Endometrial microvascular endothelial cells (primary cell): ENCODE measurements around the gene DDAH1. TPM values are rescaled to one million over a fixed set of nuclear protein-coding genes. Genes with fewer than 3 reads are reported as not detected.

ENCODE experiments used
- in situ Hi-C: cut with HindIII; loops from 2 replicates; pipeline ENCODE4 v1.10.0; 2017; ENCODE audit warnings: low sequenced_read_pairs, low pct_unique_long_range_greater_than_20kb; ENCODE audit errors: inconsistent ontology term
- total RNA-seq: library from RNA; depleted of rRNA; stranded (reverse); fragments of >200 nt; gene quantifications from one replicate; pipeline ENCODE4 v1.2.3, GENCODE V29; 2015; ENCODE audit errors: inconsistent ontology term

DDAH1 gene
- total RNA-seq, 1 donor from 2014 or later: 50.8 TPM

DNA sequence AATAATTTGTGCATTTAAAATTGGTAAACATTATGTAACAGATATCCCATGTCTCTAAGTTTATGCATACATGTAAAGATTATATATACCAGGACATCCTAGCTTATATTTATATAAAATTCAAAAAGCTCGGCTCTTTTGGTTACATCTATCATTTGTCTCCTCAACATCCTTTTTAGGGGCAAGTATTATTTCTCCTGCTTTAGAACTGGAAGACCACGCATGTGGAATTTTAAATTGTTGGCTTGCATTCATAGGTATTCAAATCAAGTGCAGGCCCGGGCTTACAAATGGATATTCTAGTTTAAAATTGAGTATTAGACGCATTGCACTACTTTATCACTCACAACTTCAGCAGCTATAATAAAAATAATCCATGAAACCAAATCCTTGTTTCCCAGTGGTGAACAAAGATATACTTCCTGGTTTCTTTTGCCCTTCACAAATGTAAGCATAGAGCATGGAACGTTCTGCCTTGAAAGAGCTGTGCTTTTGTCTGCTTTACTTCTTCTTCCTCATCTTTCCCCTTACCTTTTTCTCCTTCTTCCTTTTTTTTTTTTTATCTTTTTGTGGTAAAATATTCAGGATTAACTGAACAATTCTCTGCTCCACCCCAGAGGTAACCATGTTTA lies 57.1 kb downstream of the DDAH1 start:
- in situ Hi-C loops: no loop called here

DNA sequence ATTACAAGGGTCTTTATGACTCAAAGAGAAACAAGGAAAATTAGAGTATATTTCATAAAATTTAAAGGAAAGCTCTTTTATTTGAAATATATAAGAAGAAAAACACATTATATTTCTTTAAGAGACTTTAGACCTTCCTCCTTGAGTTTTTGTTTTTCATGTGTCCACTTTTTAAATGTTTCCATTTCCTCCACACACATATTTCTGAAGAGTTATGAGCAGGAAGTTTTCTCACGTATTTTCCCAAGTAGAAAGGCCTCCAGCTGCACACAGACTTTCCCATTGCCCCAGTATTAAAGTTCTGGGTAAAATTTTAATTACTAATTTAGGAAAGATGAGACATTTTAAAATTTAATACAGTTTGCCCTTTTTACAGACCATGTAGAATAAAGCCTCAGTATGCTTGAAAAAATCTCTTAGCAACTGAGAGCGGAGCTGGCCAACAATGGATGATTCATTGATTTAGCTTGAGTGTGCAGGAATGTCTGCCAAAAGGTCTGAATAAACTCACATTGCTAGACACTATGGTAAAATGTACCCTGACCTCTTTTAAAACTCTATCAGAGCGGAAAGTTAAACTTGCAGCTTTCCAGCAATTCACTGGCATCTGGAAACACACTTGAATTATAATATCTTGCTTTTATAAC lies 57.9 kb downstream of the DDAH1 start:
- in situ Hi-C loops: no loop called here

DNA sequence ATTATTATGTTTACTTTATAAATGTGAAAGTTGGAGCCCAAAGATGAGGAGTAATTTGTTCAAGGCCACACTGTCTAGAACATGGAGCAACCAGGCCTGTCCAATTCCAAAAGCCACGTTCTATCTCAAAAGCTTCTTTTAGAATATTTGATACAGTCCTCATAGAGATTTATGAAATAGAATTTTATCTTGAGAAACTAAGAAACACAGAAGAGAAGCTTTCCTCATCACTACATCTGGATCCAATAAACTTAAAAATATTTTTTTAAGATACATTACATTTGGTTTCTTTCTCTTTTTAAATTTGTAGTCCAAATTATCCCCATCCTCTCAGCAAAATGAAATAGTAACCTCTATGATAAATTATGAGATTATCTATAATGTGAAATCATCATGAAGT lies 58.9 kb downstream of the DDAH1 start:
- in situ Hi-C loops: no loop called here

DNA sequence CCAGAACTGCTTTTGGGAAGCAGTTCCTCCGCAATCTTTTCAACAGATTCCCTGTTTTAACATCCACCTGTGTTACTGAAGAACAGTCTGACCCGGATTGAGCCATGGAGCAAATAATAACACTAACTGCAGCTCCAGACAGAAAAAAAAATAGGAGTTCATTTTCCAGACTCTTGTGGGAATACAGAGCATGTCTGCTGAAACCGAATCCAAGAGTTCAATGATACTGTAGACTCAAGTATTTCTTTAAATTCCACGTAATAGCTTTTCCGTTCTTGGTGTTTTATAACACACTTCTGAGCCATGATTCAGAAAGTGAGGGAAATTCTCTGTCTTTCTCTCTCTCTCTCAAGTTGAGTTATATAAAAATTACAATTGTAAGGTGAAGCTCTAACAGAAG lies 60.6 kb downstream of the DDAH1 start:
- in situ Hi-C loops: no loop called here

DNA sequence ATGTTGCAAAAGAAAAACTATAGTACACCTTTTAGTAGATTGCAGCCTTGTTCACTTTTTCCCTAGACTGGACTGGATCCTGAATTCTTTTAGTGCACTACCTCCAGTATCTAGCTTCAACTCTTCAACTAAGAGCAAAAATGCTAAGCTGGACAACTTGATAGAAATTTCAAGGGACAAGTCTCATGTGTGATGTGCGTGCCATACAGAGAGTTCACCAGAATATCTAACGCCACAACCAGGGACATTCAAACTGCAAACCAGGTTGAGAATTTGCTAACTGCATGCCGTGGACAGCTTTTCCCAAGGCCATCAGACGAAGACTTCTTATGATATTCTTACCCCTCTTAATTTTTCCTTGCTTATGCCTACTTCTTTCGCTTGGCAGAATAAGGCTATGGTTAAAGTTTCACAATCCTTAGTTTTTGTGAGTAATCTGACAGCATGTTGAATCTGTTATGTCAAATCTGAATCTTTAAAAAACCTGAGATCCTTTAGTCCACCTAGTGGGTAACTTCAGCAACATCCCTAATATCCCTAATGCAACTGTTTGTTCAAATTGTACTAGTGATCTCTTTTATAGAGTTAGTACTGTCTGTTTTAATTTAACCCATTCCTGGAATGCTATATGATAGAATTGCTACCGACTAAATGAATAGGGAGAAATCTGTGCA lies 66.4 kb downstream of the DDAH1 start:
- in situ Hi-C loops: no loop called here

DNA sequence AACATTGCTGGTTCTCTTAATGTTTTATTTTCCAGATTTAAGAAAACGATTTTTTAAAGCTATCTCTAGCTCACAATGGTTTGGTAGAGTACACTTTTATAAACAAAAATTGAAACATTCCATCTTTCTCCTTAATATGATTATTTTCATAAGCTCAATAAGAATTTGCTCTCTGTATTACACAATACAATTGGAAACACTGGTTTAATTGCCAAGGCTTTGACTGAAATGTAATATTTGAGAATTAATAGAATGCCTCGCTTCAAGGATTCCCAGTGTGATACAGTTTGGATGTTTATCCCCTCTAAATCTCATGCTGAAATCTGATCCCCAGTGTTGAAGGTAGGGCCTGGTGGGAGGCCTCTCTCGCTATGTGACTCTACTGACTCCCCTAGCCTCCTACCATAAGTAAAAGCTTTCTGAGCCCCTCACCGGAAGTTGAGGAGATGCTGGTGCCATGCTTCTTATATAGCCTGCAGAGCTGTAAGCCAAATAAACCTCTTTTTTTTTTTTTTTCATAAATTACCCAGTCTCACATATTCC lies 67.4 kb downstream of the DDAH1 start:
- in situ Hi-C loops: no loop called here

DNA sequence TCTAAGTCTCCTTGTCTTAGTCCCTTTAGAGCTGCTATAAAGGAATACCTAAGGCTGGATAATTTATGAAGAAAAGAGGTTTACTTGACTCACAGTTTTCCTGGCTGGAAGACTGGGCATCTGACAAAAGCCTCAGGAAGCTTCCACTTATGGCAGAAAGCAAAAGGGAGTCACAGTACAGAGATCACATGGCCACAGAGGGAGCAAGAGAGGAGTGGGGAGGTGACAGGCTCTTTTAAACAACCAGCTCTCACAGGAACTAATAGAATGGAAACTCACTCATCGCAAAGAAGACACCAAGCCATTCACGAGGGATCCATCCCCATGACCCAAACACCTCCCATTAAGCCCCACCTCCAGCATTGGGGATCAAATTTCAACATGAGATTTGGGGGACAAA lies 68.8 kb downstream of the DDAH1 start:
- in situ Hi-C loops: no loop called here

DNA sequence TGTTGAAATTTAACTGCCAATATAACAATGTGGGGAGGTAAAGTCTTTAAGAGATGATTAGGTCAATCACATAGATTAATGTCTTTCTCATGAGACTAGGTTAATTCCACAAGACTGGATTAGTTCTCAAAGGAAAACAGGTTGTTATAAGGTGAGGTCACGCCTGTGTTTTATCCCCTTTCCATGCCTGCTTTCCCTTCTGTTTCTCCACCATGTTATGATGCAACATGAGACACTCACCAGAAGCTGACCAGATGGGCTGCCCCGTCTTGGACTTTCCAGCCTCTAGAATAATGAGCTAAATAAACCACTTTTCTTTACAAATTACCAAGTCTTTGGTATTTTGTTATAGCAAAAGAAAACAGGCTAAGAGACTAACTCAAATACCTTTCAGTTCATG lies 70.8 kb downstream of the DDAH1 start:
- in situ Hi-C loops: no loop called here

DNA sequence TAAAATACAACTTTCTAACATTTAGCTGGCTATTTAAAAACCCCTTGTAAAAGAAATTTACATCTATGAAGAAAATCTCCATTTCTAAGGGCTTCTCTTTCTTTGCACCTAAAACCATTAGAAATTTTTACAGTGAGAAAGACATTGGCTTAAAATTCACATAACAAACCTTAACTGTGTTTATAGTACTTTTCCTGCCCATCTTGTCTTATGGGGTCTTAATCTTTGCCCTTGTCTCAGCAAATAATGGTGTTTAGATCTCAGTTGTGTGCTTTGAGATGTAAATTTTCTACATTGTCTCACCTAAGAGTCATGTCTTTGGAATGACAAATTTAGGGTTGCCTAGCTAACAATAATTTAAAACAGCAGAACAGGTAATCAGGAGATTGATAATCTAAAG lies 71.5 kb downstream of the DDAH1 start:
- in situ Hi-C loops: no loop called here

DNA sequence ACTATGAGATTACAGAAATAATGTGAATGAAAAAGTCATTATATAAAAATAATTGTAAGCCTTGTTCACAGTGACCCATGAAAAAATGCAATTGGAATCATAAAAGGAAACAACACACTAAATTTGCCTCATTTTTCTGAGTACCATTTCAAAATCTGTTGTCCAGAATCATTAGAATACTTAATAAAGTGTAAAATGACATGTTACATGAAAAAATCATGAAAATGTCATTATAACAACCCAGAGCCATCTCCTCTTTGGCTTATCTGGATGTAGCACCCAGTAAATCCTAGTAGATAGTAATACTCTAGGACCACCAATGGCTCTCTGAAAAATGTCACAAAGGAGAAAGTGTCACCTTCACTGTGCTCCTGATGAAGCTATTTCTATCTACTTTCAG lies 76.5 kb downstream of the DDAH1 start:
- in situ Hi-C loops: no loop called here

DNA sequence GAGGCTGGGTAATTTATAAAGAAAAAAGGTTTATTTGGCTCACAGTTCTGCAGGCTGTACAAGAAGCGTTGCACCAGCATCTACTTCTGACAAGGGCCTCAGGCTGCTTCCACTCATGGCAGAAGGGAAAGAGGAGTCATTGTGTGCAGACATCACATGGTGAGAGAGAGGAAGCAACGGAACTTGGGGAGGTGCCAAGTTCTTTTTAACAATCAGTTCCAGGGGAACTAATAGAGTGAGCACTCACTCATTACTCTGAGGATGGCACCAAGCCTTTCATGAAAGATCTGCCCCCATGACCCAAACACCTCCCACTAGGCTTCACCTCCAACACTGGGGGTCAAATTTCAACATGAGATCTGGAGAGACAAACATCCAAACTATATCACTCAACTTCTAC lies 77.2 kb downstream of the DDAH1 start:
- in situ Hi-C loops: no loop called here

DNA sequence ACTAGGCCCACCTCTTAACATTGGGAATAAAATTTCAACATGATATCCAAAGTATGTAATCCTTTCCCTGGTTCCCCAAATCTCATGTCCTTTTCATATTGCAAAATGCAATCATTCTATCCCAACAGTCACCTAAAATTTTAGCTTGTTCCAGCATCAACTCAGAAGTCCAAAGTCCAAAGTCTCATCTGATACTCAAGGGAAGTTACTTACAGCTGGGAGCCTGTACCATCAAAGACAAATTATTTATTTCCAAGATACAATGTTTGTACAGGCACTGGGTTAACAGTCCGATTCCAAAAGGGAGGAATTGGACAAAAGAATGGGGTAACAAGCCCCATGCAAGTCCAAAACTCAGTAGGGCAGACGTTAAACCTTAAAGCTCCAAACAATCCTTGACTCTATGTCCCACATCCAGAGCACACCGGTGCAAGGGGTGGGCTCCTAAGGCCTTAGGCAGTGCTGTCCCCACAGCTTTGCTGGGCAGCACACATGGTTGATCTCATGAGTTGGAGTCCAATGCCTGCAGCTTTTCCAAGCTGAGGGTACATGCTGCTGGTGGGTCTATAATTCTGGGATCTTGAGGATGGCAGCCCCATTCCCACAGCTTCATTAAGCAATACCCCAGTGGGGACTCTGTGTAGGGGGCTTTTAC lies 78.8 kb downstream of the DDAH1 start:
- in situ Hi-C loops: no loop called here

DNA sequence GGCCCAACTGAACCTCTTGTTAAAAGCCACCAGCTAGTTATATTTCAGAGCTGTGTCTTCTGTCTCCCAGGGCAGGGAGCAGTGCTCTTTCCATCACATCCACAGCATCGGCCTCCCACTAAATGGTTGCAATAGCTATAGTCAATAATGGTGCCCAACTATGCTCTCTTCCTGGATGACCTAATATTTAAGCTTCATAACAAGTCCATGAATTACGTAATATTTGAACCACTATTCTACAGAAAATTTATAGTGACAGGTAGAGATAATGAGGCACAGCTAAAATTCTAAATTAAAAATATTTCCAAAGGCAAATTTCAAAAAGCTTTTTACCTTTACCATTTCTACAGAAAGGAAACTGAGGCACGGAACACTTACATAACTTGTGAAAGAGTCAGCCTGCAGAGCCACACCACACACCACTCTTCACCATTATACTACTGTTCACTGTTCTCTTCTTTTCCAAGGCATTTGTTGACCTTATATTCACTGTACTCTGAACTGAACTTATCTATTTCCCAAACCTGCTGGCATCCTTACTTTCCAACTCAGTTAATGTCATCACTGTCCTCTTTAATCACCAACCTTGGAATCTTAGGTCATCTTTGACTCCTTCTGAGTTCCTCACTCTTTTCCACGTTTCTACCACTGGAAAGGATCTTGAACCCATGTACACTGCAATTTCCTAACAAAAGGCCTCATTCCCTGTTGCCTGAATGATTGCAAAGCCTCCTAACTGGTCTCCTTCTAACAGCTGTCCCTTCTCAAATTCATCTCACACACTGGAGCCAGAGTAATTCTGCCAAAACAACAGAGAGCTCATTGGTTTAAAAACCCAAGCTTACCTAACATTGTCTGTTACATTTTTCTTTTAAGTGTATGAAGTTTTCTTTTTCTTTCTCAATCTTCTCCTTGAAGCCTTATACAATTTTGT lies 85.5 kb downstream of the DDAH1 start:
- in situ Hi-C loops: no loop called here

DNA sequence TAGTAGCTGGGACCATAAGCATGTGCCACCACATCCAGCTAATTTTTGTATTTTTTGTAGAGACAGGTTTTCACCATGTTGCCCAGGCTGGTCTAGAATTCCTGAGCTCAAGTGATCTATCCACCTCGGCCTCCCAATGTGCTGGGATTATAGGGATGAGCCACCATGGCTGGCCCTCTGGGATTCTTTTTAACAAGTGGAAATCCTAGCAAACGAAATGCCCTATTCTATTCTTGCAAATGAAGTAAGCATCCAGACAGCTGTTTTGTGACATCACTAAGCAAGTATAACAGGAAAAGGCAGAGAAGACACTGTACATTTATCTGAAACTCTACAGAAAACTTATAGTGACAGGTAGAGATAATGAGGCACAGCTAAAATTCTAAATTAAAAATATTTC lies 86.4 kb downstream of the DDAH1 start:
- in situ Hi-C loops: no loop called here

DNA sequence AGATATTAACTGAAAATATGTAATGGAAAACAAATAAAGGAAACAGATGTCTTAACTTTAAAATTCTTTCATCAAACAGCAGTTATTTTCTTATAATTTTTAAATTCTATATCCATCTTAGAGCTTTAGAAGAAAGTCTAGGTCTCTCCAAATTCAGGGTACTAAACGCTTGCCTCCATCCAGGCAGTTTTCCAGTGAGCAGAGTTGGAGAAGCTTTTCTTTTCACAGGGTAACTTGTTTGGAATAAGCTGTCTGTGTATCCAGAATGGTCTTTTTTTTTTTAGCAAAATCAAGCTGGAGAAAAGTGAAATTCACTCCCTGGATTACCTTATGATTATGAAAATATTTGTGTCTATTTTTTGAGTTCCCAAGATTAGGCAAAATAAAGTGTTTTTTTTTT lies 88.6 kb downstream of the DDAH1 start:
- in situ Hi-C loops: no loop called here

DNA sequence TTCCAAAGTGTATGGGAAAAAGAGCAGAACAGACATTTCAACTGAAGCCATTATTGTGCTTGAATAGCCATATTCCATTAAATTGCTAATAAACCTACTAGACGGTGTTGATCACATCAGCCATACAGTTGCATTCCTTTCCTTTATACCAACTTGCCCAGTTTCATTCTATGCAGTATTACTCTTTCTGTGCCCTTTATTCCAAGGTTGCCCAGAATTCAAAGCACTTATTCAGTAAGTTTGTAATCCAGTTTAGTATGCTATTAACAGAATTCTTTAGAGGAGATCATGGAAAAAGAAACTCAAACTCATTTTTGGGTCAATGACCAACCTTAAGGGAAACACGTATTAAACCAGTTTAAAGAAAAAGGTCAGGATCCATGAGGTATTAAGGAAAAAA lies 89.5 kb downstream of the DDAH1 start:
- in situ Hi-C loops: no loop called here

DNA sequence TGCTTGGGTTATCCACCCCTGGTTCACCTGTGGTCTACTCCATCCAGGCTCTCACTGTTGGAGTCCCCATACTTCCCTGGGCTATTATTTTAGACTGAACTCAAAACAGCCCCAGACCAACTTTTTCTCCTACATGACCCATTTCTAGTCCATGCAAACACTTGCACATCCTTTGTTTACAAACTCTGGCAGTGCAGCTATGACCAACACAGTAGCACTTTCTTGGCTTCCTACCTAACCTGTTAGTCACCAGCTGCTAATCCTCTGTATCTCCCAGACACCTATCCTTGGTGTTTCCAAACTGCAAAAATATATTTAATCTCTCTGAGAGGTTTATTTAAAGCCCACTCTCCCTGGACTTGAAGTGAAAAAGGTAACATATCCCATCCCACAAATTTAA lies 90.8 kb downstream of the DDAH1 start:
- in situ Hi-C loops: no loop called here

DNA sequence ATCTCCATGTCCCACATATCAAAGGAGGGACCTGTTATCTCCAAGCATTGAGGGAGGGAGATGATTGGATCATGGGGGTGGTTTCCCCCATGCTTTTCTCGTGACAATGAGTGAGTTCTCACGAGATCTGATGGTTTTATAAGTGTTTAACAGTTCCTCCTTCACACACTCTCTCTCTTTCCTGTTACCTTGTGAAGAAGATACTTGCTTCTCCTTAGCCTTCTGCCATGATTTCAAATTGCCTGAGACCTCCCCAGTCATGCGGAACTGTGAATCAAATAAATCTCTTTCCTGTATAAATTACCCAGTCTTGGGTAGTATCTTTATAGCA lies 91.6 kb downstream of the DDAH1 start:
- in situ Hi-C loops: no loop called here
